Astrocyte (in vitro differentiated cells and primary cell): ENCODE measurements around the gene IL17D.

Experiments
- CTCF ChIP-seq: IDR thresholded peaks from 2 replicates; pipeline ENCODE4 v1.5.1; 2011; ENCODE audit warnings: low read depth, mild to moderate bottlenecking, inconsistent platforms, low read length, moderate library complexity; ENCODE audit not compliant: insufficient read depth
- EZH2 ChIP-seq: IDR thresholded peaks from 2 replicates; pipeline ENCODE4 v1.6.1; 2012; ENCODE audit warnings: mild to moderate bottlenecking, low read length, inconsistent platforms; ENCODE audit not compliant: insufficient read depth

GRCh38 chr13:20672772-20673171 is 30.7 kb upstream of the IL17D start:
- no peak for TF ChIP-seq CTCF
- no peak for TF ChIP-seq EZH2
